HepG2 (cell line): ENCODE measurements around the gene PLCB1. TPM values are rescaled to one million over a fixed set of nuclear protein-coding genes. Genes with fewer than 3 reads are reported as not detected.

ENCODE experiments used
- ASH2L ChIP-seq: fragments of 300-600, 200-600 bp; sonication (generic); IDR thresholded peaks from 2 replicates; pipeline ENCODE4 v1.7.0; 2017; ENCODE audit warnings: low read depth, mild to moderate bottlenecking, moderate library complexity, mixed read lengths, low read length; ENCODE audit not compliant: insufficient read length
- ATF7 ChIP-seq, 2 experiments: fragments of 450-650 bp in 1 of 2; sonication (generic) in 1 of 2; formaldehyde crosslinking in 1 of 2; IDR thresholded peaks; 2 replicates each; pipeline versions ENCODE4 v1.4.0 to v1.6.1; 2016 to 2020; ENCODE audit warnings: antibody characterized with exemption in 1 of 2, mild to moderate bottlenecking in 1 of 2, missing genetic modification reagents in 1 of 2
- BCL6 ChIP-seq: IDR thresholded peaks from 2 replicates; pipeline ENCODE4 v1.6.1; 2016; ENCODE audit warnings: missing genetic modification reagents, missing compliant biosample characterization
- FOXA3 ChIP-seq: IDR thresholded peaks from 2 replicates; pipeline ENCODE4 v1.6.1; 2016; ENCODE audit warnings: missing genetic modification reagents, missing compliant biosample characterization
- HMGXB3 ChIP-seq: sonication (generic); formaldehyde crosslinking; IDR thresholded peaks from 2 replicates; pipeline ENCODE4 v1.4.0; 2020; ENCODE audit warnings: missing genetic modification reagents, borderline replicate concordance
- HNF4A ChIP-seq: sonication (generic); formaldehyde crosslinking; IDR thresholded peaks from 2 replicates; pipeline ENCODE4 v1.4.0; 2020; ENCODE audit warnings: missing genetic modification reagents
- KMT2B ChIP-seq: IDR thresholded peaks from 2 replicates; pipeline ENCODE4 v1.6.1; 2016; ENCODE audit warnings: missing genetic modification reagents, missing compliant biosample characterization
- MAZ ChIP-seq, 2 experiments: sonication (generic) in 1 of 2; formaldehyde crosslinking in 1 of 2; IDR thresholded peaks; 2 replicates each; pipeline versions ENCODE4 v1.5.0 to v1.6.1; 2012 to 2020; ENCODE audit warnings: low read depth in 2 of 2, mild to moderate bottlenecking in 2 of 2, borderline replicate concordance in 1 of 2, improper control_type of control experiment in 1 of 2, low read length in 1 of 2, missing genetic modification reagents in 1 of 2, moderate library complexity in 1 of 2
- NCOA5 ChIP-seq: sonication (generic); formaldehyde crosslinking; IDR thresholded peaks from 2 replicates; pipeline ENCODE4 v1.4.0; 2020; ENCODE audit warnings: missing genetic modification reagents
- NFKB2 ChIP-seq: sonication (generic); formaldehyde crosslinking; IDR thresholded peaks from 2 replicates; pipeline ENCODE4 v1.4.0; 2020; ENCODE audit warnings: missing genetic modification reagents, borderline replicate concordance
- POLR2AphosphoS2 ChIP-seq: IDR thresholded peaks from 2 replicates; pipeline ENCODE4 v1.6.1; 2011; ENCODE audit warnings: low read depth, low read length, improper control_type of control experiment
- SIX1 ChIP-seq: sonication (generic); formaldehyde crosslinking; IDR thresholded peaks from 2 replicates; pipeline ENCODE4 v1.4.0; 2020; ENCODE audit warnings: missing genetic modification reagents, borderline replicate concordance
- SMARCC2 ChIP-seq: fragments of 450-650 bp; IDR thresholded peaks from 2 replicates; pipeline ENCODE4 v1.6.1; 2017; ENCODE audit warnings: antibody characterized with exemption, mild to moderate bottlenecking
- THAP8 ChIP-seq: sonication (generic); formaldehyde crosslinking; IDR thresholded peaks from 2 replicates; pipeline ENCODE4 v1.5.1; 2020; ENCODE audit warnings: missing genetic modification reagents, mild to moderate bottlenecking, borderline replicate concordance
- TOE1 ChIP-seq: sonication (generic); formaldehyde crosslinking; IDR thresholded peaks from 2 replicates; pipeline ENCODE4 v1.4.0; 2020; ENCODE audit warnings: mild to moderate bottlenecking, missing genetic modification reagents
- ZC3H4 ChIP-seq: sonication (generic); formaldehyde crosslinking; IDR thresholded peaks from 2 replicates; pipeline ENCODE4 v1.4.0; 2020; ENCODE audit warnings: missing genetic modification reagents, borderline replicate concordance
- ZFAT ChIP-seq: sonication (generic); formaldehyde crosslinking; conservative IDR thresholded peaks from 2 replicates; pipeline ENCODE4 v1.8.1; 2023; ENCODE audit warnings: missing genetic modification reagents, inconsistent platforms
- ZMYM4 ChIP-seq: sonication (generic); formaldehyde crosslinking; IDR thresholded peaks from 2 replicates; pipeline ENCODE4 v1.8.1; 2023; ENCODE audit warnings: mild to moderate bottlenecking, missing genetic modification reagents
- ZNF20 ChIP-seq: sonication (generic); formaldehyde crosslinking; IDR thresholded peaks from 2 replicates; pipeline ENCODE4 v1.4.0; 2020; ENCODE audit warnings: mild to moderate bottlenecking, moderate library complexity, missing genetic modification reagents
- ZNF484 ChIP-seq: sonication (generic); formaldehyde crosslinking; IDR thresholded peaks from 2 replicates; pipeline ENCODE4 v1.5.1; 2020; ENCODE audit warnings: mild to moderate bottlenecking, low read depth, missing genetic modification reagents, borderline replicate concordance
- ZNF503 ChIP-seq: sonication (generic); formaldehyde crosslinking; IDR thresholded peaks from 2 replicates; pipeline ENCODE4 v1.4.0; 2020; ENCODE audit warnings: missing genetic modification reagents
- ZNF724P ChIP-seq: sonication (generic); formaldehyde crosslinking; IDR thresholded peaks from 2 replicates; pipeline ENCODE4 v1.8.0; 2022; ENCODE audit warnings: missing genetic modification reagents, borderline replicate concordance
- ZSCAN9 ChIP-seq: IDR thresholded peaks from 2 replicates; pipeline ENCODE4 v1.6.1; 2016; ENCODE audit warnings: borderline replicate concordance
- polyA plus RNA-seq, 8 experiments: library from polyadenylated mRNA; depleted of rRNA in 3 of 8; stranded (reverse) in 7 of 8; unstranded in 1 of 8; fragments of >200 nt; fragmentation: Illumina TruSeq in 4 of 8; extraction: Trizol in 4 of 8; gene quantifications; 2 replicates each; pipeline versions ENCODE4 v1.2.1 to v1.2.3, GENCODE V29; 2011 to 2016; ENCODE audit warnings: low read depth in 4 of 8, missing spikeins in 1 of 8, mixed read lengths in 1 of 8; ENCODE audit not compliant: insufficient read depth in 1 of 8
- total RNA-seq, 5 experiments: library from RNA; depleted of rRNA; stranded (reverse); fragments of >200 nt; fragmentation: Illumina TruSeq; extraction: Trizol; gene quantifications; 2 replicates each; pipeline ENCODE4 v1.2.3, GENCODE V29; 2016; ENCODE audit warnings: low read depth in 1 of 5

PLCB1 gene
- total and polyA plus RNA-seq, 2 of the 13 experiments (the other 11 are each of a cell fraction or from before 2014, with no cell fraction given) = 42.4 to 55.9 TPM

GRCh38 chr20:8250539-8251200 lies 118.6 kb downstream of the PLCB1 start (continued):
- TF ChIP-seq KMT2B (CRISPR knock-in tag) (0 out of 2 replicates have a peak, but pooled peaks have one; percentile 30), ZSCAN9 (CRISPR knock-in tag) (peak; percentile 91), SMARCC2 (0 out of 2 replicates have a peak, but pooled peaks have one; percentile 11), HMGXB3 (CRISPR knock-in tag) (peak; percentile 79), SIX1 (CRISPR knock-in tag) (peak; percentile 92), NFKB2 (CRISPR knock-in tag) (no peak), ZNF20 (CRISPR knock-in tag) (no peak), ZNF724P (CRISPR knock-in tag) (no peak; the same call in 1 of the 2 replicates), BCL6 (CRISPR knock-in tag) (peak; percentile 96), FOXA3 (CRISPR knock-in tag) (peak; percentile 99), POLR2AphosphoS2 (no peak), ZNF484 (CRISPR knock-in tag) (no peak), TOE1 (peak; percentile 98; the same call in 1 of the 2 replicates), HNF4A (CRISPR knock-in tag) (peak; percentile 83), ZNF503 (CRISPR knock-in tag) (peak; percentile 99), ZFAT (CRISPR knock-in tag) (no peak), ZC3H4 (CRISPR knock-in tag) (no peak), ZMYM4 (CRISPR knock-in tag) (peak; percentile 85), ATF7 (IDR thresholded peaks at IDR 0.05) (no peak), ATF7 (CRISPR knock-in tag; IDR thresholded peaks at IDR 0.05) (peak; percentile 24; the same call in 1 of the 2 replicates), ASH2L (peak; percentile 95), NCOA5 (CRISPR knock-in tag) (no peak), MAZ (IDR thresholded peaks at IDR 0.05; ENCODE audit: borderline replicate concordance, low read depth, low read length) (no peak), MAZ (CRISPR knock-in tag; IDR thresholded peaks at IDR 0.05; ENCODE audit: low read depth) (no peak), THAP8 (CRISPR knock-in tag) (no peak)
